Stomach smooth muscle (tissue), 2 donors: ENCODE measurements around the gene GGT5.
"Not testable (repeated sequence)": the region's sequence is repeated elsewhere in the genome, so short reads cannot be mapped to it uniquely, and the experiment has no call there.

Source experiments
- H3K27ac ChIP-seq: one replicate; pipeline ENCODE4 v1.7.0; 2013; ENCODE audit warnings: mild to moderate bottlenecking, low read length, inconsistent platforms
- H3K27me3 ChIP-seq, 2 donors: one replicate each; pipeline ENCODE4 v1.7.0; 2013; ENCODE audit warnings: low read length in 2 of 2; ENCODE audit not compliant: insufficient read depth in 2 of 2, control insufficient read depth in 1 of 2
- H3K36me3 ChIP-seq, 2 donors: one replicate each; pipeline ENCODE4 v1.7.0; 2013; ENCODE audit warnings: low read length in 2 of 2; ENCODE audit not compliant: control insufficient read depth in 2 of 2, insufficient read depth in 2 of 2
- H3K4me1 ChIP-seq: one replicate; pipeline ENCODE4 v1.7.0; 2013; ENCODE audit warnings: low read length; ENCODE audit not compliant: control insufficient read depth, insufficient read depth
- H3K4me3 ChIP-seq, 2 donors: one replicate each; pipeline ENCODE4 v1.7.0; 2013; ENCODE audit warnings: low read length in 2 of 2
- H3K9ac ChIP-seq, 2 donors: one replicate each; pipeline ENCODE4 v1.7.0; 2013; ENCODE audit warnings: low read length in 2 of 2, mild to moderate bottlenecking in 1 of 2
- H3K9me3 ChIP-seq, 2 donors: one replicate each; pipeline ENCODE4 v1.7.0; 2013; ENCODE audit warnings: low read length in 2 of 2; ENCODE audit not compliant: control insufficient read depth in 2 of 2
- donor health status: healthy.
- donor health status: Pancreatic carcinoma.

Gene GGT5, protein sequence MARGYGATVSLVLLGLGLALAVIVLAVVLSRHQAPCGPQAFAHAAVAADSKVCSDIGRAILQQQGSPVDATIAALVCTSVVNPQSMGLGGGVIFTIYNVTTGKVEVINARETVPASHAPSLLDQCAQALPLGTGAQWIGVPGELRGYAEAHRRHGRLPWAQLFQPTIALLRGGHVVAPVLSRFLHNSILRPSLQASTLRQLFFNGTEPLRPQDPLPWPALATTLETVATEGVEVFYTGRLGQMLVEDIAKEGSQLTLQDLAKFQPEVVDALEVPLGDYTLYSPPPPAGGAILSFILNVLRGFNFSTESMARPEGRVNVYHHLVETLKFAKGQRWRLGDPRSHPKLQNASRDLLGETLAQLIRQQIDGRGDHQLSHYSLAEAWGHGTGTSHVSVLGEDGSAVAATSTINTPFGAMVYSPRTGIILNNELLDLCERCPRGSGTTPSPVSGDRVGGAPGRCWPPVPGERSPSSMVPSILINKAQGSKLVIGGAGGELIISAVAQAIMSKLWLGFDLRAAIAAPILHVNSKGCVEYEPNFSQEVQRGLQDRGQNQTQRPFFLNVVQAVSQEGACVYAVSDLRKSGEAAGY

DNA sequence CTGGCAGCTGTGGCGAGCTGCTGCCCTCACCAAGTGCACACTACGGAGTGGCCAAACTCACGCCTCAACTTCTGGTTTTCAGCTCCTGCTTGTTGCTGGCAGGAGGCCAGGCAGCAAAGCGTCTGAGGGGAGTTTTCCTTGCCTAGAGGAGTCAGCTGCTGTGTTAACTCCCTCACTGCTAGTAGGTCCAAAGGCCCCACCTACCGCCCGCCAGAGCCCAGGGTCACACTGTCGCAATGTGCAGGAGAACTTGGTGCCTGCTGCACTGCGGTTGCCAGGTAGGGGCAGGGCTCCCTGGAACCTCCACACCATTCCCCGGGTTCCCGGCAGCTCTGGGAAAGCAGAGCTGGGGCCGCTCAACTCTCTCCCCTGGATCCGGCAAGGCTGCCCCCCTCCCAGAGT is at the start of gene GGT5:
Gene GGT5 (minus strand): TSS at position 53 of the 402 bp plus-strand sequence. CDS start 357 bp downstream, outside the sequence.
- not testable (repeated sequence) for H3K36me3 ChIP-seq, H3K9me3 ChIP-seq, H3K9ac ChIP-seq, H3K27me3 ChIP-seq
- H3K4me1 ChIP-seq, result peaks cover 25% of the 10 kb centered on the region
- peak within 1 kb of the TSS; percentile 25 to 64 for H3K4me3 ChIP-seq
- H3K27ac ChIP-seq, result peak within 1 kb of the TSS; percentile 46

DNA sequence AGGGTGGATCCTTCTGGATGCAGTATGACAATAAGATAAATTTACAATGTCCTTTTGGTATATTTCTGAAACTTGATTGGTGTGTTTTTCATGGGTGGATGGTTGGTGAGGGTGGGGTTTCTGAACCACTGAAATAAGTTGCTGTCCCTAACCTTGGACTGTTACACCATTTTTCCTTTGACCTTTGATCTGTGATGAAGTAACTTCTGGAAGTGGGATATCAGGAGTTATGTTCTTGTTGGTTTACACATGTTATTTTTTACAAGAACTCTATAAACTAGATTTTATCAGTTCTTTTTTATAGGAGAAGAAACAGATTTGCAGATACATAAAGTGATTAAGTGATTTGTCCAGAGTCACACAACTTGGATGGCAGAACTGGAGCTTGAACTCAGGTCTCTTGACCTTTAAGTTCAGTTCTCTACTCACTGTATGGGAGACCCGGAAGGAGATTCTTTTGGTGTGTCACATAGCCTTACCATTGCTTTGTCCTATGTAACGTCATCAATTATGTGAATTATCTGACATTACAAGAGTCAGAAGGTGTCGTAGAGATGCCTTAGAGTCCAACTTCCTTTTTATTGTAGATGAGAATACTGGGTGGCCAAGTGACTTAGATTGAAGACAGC is 47.4 kb upstream of the GGT5 start:
- Histone ChIP-seq H3K4me1 (peaks cover 14% of the 10 kb centered on the region), H3K27ac (peak overlapping the region; percentile 42)
- not testable (repeated sequence) for H3K27me3 ChIP-seq, H3K9ac ChIP-seq, H3K4me3 ChIP-seq, H3K36me3 ChIP-seq, H3K9me3 ChIP-seq

DNA sequence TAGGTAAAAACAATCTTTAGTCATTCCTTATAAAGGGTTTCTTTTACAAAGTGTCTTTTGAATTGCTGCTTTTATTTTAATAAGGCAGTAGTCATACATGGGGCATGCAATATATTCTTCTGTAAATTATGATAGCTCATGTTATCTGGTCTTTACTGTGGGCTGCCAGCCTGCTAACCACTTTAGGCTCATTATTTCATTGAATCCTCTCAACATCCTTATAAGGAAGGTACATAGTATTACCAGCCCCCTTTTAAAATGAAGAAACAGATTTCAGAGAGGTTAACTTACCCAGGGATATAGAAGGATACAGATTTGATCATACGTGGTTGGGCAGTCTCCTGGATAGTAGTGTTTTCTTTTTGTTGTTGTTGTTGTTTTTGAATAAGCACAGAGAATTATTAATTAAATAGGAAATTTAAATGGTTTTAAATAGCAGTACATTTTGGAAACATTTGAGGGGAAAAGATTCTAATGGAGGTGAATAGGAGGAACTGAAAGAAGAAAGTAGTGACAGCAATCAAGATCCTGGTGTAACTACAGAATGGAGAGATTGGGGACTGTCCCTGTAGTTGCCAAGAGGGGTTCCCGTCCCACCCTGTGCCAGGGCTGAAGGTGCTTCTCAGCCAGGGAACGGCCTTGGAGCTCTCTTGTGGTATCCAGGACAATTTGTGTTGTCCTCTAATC is 46.8 kb upstream of the GGT5 start:
- no peak overlapping the region for H3K9ac ChIP-seq
- peak overlapping the region; percentile 42 for H3K27ac ChIP-seq
- peaks cover 16% of the 10 kb centered on the region for H3K4me1 ChIP-seq
- no peaks in the 10 kb centered on the region for H3K9me3 ChIP-seq
- no peak overlapping the region for H3K4me3 ChIP-seq
- no peaks in the 10 kb centered on the region for H3K27me3 ChIP-seq
- no peaks in the 10 kb centered on the region for H3K36me3 ChIP-seq

DNA sequence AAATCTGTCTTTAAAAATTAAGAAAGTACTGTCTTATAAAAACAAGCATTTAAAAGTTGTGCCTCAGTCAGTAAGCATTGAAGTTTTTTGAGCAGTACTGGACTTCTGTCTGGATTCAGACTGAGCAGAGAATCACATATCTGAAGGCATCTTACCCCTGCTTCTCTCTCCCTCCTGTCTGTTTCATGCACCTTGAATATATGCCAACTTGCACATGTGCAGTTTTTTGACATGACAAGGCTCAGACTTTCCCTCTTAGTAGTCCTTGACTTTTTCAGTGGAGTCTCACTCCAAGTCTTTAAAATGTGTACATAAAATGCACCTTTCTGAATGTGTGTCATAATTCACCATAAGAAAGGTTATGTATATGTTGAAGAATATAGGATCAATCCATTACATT is 45.6 kb upstream of the GGT5 start:
- Histone ChIP-seq H3K9ac (no peak overlapping the region), H3K36me3 (no peaks in the 10 kb centered on the region), H3K27ac (no peak overlapping the region), H3K4me1 (peaks cover 19% of the 10 kb centered on the region), H3K27me3 (no peaks in the 10 kb centered on the region), H3K4me3 (no peak overlapping the region), H3K9me3 (no peaks in the 10 kb centered on the region)

DNA sequence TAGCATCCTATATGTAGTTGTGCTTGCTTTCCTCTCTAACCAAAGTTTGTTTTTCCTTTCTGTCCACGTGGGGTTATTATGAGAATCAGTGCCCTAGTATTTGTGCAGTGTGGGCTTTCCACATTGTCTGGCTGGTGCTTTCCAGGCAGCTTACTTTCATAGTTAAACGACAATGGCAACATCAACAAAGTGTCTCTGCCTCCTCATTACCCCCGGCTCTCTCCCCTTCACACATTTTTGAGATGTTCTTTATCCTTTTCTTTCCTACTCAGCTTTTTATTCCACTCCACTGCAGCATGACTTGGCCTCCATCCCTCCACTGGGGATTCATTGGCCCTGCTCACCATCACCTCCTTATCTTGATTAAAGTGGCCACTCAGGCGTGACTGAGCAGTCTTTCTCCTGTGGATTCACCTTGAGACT is 44.9 kb upstream of the GGT5 start:
- Histone ChIP-seq H3K4me3 (no peak overlapping the region), H3K27ac (peak overlapping the region; percentile 50)

DNA sequence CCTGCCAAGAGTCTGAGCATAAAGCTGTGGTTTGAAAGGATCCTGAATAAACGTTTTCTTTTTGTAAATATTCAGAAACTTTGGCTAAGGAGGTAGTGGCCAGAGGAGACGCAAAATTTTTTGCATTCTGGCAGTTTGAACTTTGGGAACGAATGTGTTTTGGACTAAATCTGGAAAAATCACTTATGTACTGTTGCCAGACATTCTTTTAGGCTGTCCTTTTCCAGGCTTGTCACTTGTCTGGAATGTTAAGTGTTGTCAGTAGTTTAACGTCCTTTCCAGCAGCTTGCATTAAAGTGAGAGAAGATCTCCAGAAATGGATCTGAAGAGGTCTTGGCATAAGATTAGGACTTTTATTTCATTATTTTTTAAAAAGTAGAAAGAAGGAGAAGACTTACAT is 44.2 kb upstream of the GGT5 start:
- Histone ChIP-seq H3K4me1 (peaks cover 19% of the 10 kb centered on the region), H3K36me3 (no peaks in the 10 kb centered on the region), H3K27ac (no peak overlapping the region), H3K27me3 (no peaks in the 10 kb centered on the region), H3K9me3 (no peaks in the 10 kb centered on the region), H3K9ac (no peak overlapping the region), H3K4me3 (peak overlapping the region in 1 of 2 donors; percentile 54)

More for the DNA sequence above, 44.9 kb upstream of the GGT5 start:
- Histone ChIP-seq H3K4me1 (peaks cover 19% of the 10 kb centered on the region), H3K9ac (peak overlapping the region in 1 of 2 donors; percentile 10), H3K27me3 (no peaks in the 10 kb centered on the region), H3K9me3 (no peaks in the 10 kb centered on the region), H3K36me3 (no peaks in the 10 kb centered on the region)

DNA sequence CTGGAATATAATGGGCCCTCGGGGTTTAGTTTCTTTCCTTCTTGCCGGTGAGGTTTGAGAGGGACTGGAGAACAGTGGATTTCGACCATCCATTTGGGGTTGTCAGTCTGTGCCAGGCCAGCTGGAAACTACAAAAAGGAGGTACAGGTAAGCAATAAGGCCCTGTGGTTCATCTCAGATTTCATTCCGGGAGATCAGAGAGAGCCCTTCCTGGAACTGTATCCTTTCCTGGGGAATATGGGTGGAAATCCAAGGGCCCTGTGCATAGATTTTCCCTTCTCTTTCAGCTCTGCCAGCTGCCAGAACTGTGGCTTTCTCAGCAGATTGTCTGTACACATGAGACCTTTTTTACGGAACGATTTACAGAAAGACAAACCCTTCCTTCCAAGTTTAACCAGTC is 42.9 kb upstream of the GGT5 start:
- not testable (repeated sequence) for H3K36me3 ChIP-seq, H3K4me3 ChIP-seq, H3K9me3 ChIP-seq, H3K9ac ChIP-seq, H3K27ac ChIP-seq, H3K27me3 ChIP-seq
- H3K4me1 ChIP-seq, result peaks cover 19% of the 10 kb centered on the region

DNA sequence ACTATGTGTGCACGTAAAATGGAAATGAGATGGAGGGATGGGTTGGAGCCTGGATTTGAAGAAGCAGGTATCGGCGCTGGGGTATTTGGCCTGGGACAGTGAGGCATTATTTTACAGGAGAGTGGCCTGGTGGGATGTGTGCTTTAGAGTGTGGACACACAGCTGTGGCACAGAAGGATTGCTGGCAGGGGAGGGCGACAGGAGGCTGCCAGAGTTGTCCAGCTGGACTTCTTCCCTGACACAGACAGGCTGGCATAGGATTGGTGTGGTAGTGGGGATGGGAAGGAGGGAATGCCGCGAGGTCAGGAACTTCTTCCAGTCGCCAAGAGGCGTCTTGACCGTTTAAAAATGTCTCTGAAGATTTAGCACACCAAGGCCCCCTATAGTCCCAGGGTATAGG is 42.3 kb upstream of the GGT5 start:
- H3K27me3 ChIP-seq, H3K4me3 ChIP-seq, H3K9ac ChIP-seq, H3K9me3 ChIP-seq, H3K27ac ChIP-seq, H3K36me3 ChIP-seq: not testable (repeated sequence)
- peaks cover 19% of the 10 kb centered on the region for H3K4me1 ChIP-seq

DNA sequence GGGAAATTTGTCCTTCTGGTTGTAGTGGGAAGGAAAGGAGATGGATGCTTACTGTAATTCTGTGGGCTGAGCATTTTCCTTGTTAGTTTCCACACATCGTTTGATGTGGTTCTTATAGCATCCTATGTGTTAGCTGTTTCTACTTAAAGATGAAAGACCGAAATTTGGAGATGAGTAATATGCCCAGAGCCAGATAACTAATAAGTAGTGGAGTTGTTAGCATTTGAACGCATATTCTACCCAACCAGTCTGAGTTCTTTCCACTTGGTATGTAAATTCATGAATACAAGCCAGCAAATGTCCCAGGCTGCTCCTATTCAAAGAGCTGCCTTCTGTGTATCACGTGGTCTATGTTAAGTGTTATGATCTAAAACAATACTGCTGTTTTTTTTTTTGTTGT is 40.4 kb upstream of the GGT5 start:
- Histone ChIP-seq H3K27ac (no peak overlapping the region), H3K9ac (no peak overlapping the region), H3K4me1 (peaks cover 14% of the 10 kb centered on the region)

DNA sequence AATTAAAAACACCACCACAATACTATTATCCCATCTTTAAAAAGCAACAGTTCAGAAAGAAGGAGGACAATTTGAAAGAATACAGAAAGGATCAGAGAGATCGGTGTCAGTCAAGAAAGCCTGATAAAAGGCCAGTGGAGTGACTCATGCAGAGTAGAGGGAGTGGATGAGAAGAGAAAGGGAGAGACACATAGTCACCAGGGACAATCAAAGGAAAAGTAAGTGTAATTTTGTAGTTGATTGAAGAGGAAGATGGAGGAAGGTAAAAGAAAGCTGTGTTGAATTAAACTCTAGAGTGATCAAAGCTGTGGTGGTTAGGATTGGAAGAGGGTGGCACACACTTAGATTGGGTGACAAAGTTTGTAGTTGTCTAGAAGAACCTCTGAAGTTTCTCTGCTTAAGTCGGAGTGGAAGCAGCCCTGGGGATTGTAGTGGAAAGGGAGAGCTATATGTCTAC is 39.9 kb upstream of the GGT5 start:
- Histone ChIP-seq H3K27me3 (no peaks in the 10 kb centered on the region), H3K4me3 (no peak overlapping the region), H3K36me3 (no peaks in the 10 kb centered on the region), H3K4me1 (peaks cover 9% of the 10 kb centered on the region), H3K9ac (no peak overlapping the region), H3K9me3 (no peaks in the 10 kb centered on the region), H3K27ac (no peak overlapping the region)

More for the DNA sequence above, 40.4 kb upstream of the GGT5 start:
- no peak overlapping the region for H3K4me3 ChIP-seq
- no peaks in the 10 kb centered on the region for H3K36me3 ChIP-seq
- H3K27me3 ChIP-seq, result no peaks in the 10 kb centered on the region
- no peaks in the 10 kb centered on the region for H3K9me3 ChIP-seq
